Mesodermal cell (in vitro differentiated cells): Measurements from ENCODE around the gene EIF2D.

ENCODE experiments used
- H3K27ac ChIP-seq: 2 replicates; pipeline ENCODE4 v1.7.0; 2013; ENCODE audit warnings: mild to moderate bottlenecking, low read depth, low read length, moderate library complexity; ENCODE audit not compliant: severe bottlenecking
- H3K36me3 ChIP-seq: 2 replicates; pipeline ENCODE4 v1.7.1; 2013; ENCODE audit warnings: mild to moderate bottlenecking, low read length, moderate library complexity; ENCODE audit not compliant: control insufficient read depth, insufficient read depth
- H3K4me1 ChIP-seq: one replicate; pipeline ENCODE4 v1.7.1; 2013; ENCODE audit warnings: mild to moderate bottlenecking, low read length; ENCODE audit not compliant: insufficient read depth, control insufficient read depth, poor library complexity, severe bottlenecking
- H3K4me3 ChIP-seq: 2 replicates; pipeline ENCODE4 v1.7.0; 2013; ENCODE audit warnings: low read length, control low read depth, mild to moderate bottlenecking; ENCODE audit not compliant: insufficient read depth, poor library complexity, severe bottlenecking; ENCODE audit errors: extremely low read depth
- H3K9me3 ChIP-seq: 2 replicates; pipeline ENCODE4 v1.7.1; 2013; ENCODE audit warnings: mild to moderate bottlenecking, low read length, moderate library complexity; ENCODE audit not compliant: control insufficient read depth
- WGBS, 2 experiments: methylation state at CpG; one replicate each; pipeline ENCODE4 v1.1.5; 2013; ENCODE audit warnings: missing lambda C conversion rate in 2 of 2; ENCODE audit not compliant: insufficient coverage in 2 of 2; 5-methylcytosine and 5-hydroxymethylcytosine counted together

The EIF2D gene

GRCh38 chr1:206578978-206579374 lies 33.3 kb downstream of the EIF2D start:
- Histone ChIP-seq H3K9me3 (no peaks in the 10 kb centered on the region), H3K4me3 (no peak overlapping the region), H3K36me3 (no peaks in the 10 kb centered on the region), H3K27ac (no peak overlapping the region), H3K4me1 (peaks cover 3% of the 10 kb centered on the region)
- 88 to 100% methylated on average over 2 of the region's 4 CpGs for WGBS, 2 experiments

GRCh38 chr1:206578068-206578977 lies 33.9 kb downstream of the EIF2D start:
- Histone ChIP-seq H3K27ac (no peak overlapping the region), H3K9me3 (no peaks in the 10 kb centered on the region), H3K4me3 (no peak overlapping the region), H3K4me1 (peaks cover 3% of the 10 kb centered on the region), H3K36me3 (no peaks in the 10 kb centered on the region)
- WGBS, 2 experiments = 81 to 83% methylated on average over 6 to 8 of the region's 10 CpGs

DNA sequence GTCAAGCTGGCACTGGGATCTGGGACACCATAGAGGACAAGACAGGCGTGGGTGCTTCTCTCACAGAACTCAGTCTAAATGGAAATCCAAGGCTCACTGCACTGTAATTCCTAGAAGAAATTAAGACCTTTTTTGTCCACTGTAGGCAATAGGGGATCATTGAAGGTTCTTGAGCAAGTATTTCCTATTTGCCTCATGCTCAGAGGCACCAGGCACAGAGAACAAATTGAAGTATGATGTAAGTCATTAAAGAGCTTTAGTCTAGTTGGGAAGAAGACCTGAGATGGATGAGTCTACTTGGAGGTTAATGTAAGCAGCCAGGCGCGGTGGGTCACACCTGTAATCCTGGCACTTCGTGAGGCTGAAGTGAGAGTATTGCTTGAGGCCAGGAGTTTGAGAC lies 34.6 kb downstream of the EIF2D start:
- Histone ChIP-seq H3K9me3 (no peaks in the 10 kb centered on the region), H3K4me3 (no peak overlapping the region), H3K4me1 (peaks cover 3% of the 10 kb centered on the region), H3K27ac (no peak overlapping the region), H3K36me3 (no peaks in the 10 kb centered on the region)
- 67 to 100% methylated on average over 1 of the region's 4 CpGs for WGBS, 2 experiments

DNA sequence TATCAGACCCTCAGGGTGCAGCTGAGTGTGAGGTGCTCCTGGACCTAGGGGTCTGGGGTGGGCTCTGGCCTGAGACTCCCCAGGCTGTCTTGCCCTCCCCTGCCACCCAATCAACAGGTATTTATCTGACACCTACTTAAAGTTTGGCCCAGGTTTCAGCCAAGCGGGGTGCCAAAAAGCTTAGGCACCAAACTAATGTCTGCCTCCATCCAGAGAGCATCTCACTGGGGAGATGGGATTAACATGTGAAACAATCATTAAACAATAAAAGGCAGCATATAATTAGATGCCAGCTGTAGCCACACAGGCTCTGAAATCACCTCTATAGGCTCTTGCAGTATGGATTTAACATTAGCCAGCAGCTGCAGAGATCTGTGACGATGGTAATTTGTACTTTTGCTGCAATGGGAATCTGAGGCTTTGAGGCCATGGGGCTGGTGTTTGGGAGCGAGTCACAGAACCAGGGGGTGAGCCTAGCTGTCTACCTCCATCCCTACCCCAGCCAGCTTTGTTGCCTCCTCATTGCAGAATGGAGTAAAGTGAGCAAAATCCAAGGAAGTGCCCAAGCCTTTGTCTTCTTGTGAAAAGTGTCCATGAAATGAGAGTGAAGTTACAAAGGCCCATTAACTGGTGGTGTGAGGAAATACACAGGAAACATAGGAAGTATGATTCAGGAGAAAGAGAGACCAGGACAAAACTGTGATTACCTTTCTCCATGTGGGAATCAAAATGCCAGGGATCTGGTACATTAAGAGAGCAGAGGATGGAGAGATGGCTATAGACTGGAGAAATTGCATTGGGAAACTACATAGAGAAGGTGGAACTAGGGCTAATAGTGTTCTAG lies 36.1 kb downstream of the EIF2D start:
- Histone ChIP-seq H3K27ac (no peak overlapping the region), H3K4me3 (no peak overlapping the region), H3K4me1 (peaks cover 3% of the 10 kb centered on the region), H3K36me3 (no peaks in the 10 kb centered on the region), H3K9me3 (no peaks in the 10 kb centered on the region)
- WGBS, 2 experiments = 100% methylated on average over 1 of the region's 3 CpGs

DNA sequence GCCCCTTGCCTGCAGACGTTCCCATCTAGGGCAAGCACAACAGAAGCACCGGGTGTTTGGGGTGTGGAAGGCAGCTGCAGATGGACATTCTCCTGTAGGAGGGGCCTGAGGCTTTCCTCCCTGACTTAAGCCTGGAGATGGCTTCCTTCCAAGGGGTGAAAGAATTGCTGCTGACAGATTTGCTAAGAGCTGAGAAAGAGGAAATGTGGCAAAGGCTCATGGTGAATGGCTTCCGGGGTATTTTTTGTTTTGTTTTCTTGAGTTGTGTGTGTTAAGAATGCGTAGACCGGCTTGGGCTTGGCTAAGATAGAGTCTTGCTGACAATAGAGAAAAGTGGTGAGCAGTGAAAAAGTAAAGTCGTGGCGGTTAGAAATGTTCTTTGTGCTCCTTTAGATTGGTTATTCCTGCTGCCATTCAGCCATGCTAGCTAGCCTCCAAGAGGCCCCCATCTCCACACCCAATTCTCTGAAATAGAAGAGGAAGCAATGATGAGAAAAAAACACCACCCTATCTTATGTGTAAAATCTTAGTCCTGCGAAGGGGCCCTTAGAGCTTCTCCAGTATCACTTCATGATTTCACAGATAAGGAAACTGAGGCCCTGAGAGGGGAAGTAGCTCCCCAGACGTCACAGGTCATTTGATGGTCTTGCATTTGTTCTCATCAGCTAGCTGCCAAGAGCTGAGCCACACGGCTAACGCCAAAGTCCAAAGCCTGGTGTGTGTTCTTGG lies 36.9 kb downstream of the EIF2D start:
- peaks cover 3% of the 10 kb centered on the region for H3K4me1 ChIP-seq
- no peaks in the 10 kb centered on the region for H3K36me3 ChIP-seq
- 78 to 85% methylated on average over 6 to 7 of the region's 11 CpGs for WGBS, 2 experiments
- no peak overlapping the region for H3K27ac ChIP-seq
- no peak overlapping the region for H3K4me3 ChIP-seq
- no peaks in the 10 kb centered on the region for H3K9me3 ChIP-seq

DNA sequence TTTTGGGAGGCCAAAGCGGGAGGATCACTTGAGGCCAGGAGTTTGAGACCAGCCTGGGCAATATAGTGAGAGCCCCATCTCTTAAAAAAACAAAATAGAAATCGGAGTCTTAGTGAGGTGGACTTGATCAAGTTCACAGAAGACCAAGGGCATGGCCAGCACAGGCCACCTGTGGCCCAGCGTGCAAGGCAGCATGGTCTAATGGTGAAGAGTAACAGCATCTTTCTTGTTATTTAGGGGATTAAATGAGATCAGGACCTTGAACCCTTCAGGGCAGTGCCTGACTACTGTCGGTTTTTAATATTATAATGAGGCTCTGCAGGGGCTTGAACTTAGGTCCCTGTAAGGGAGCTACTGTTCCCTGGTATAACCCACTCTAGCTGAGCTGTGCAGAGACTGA lies 38.5 kb downstream of the EIF2D start:
- Histone ChIP-seq H3K27ac (no peak overlapping the region), H3K9me3 (no peaks in the 10 kb centered on the region), H3K36me3 (no peaks in the 10 kb centered on the region), H3K4me1 (peaks cover 3% of the 10 kb centered on the region), H3K4me3 (no peak overlapping the region)
- WGBS, 2 experiments = 89 to 91% methylated on average over 3 to 4 of the region's 4 CpGs

DNA sequence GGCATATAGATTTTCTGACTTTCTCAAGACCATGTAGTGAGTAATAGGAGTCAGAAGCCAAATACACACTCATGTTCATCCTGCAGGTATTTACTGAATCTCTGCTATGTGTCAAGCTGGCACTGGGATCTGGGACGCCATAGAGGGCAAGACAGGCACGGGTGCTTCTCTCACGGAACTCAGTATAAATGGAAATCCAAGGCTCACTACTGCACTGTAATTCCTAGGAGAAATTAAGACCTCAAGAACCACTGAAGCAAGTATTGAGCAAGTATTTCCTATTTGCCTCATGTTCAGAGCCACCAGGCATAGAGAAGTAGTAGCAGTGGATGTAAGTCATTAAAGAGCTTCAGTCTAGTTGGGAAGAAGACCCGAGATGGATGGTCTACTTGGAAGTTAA lies 38.9 kb downstream of the EIF2D start:
- no peaks in the 10 kb centered on the region for H3K36me3 ChIP-seq
- no peak overlapping the region for H3K4me3 ChIP-seq
- no peaks in the 10 kb centered on the region for H3K9me3 ChIP-seq
- 91 to 97% methylated on average over 4 of the region's 4 CpGs for WGBS, 2 experiments
- H3K4me1 ChIP-seq = peaks cover 3% of the 10 kb centered on the region
- no peak overlapping the region for H3K27ac ChIP-seq

- peaks cover 3% of the 10 kb centered on the region for H3K4me1 ChIP-seq
- H3K36me3 ChIP-seq = no peaks in the 10 kb centered on the region
- WGBS, 2 experiments = 88 to 96% methylated on average over 2 to 3 of the region's 4 CpGs
- H3K9me3 ChIP-seq = no peaks in the 10 kb centered on the region
- H3K27ac ChIP-seq = no peak overlapping the region
- H3K4me3 ChIP-seq = no peak overlapping the region
Observed at GRCh38 chr1:206572835-206573234, 39.4 kb downstream of the EIF2D start.

DNA sequence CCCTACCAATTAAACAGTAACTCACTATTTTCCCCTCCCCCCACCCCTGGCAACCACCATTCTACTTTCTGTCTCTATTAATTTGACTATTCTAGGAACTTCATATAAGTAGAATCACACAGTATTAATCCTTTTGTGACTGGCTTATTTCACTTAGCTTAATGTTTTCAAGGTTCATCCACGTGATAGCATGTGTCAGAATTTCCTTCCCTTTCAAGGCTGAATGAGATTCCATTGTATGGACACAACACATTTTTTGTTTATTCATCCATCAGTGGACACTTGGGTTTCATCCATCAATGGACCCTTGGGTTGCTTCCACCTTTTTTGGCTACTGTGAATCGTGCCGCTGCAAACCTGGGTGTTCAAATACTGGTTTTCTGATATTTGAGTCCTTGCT lies 41.7 kb downstream of the EIF2D start:
- H3K4me1 ChIP-seq = peaks cover under 1% of the 10 kb centered on the region
- H3K4me3 ChIP-seq = no peak overlapping the region
- 81 to 85% methylated on average over 2 to 3 of the region's 3 CpGs for WGBS, 2 experiments
- no peaks in the 10 kb centered on the region for H3K36me3 ChIP-seq
- no peak overlapping the region for H3K27ac ChIP-seq
- no peaks in the 10 kb centered on the region for H3K9me3 ChIP-seq

DNA sequence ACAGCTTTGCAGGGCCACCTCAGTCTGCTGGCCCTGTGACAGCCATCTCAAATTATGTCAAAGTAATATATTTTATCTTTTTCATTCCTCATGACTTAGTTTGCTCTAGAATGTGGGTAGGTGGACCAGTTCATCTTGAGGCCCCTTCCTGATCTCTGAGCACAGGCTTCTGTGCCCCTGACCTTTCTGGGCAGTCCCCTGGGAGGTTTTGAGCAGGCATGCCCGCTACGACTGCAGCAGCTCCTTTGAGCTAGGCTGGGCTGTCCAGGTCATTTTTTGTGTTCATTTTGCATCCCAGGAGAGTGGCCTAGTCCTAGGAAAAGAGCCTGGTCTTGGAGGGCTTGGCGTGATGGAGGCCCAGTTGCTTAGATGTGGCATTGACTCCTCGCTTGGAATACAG lies 42.7 kb downstream of the EIF2D start:
- no peaks in the 10 kb centered on the region for H3K9me3 ChIP-seq
- 85 to 100% methylated on average over 1 to 2 of the region's 4 CpGs for WGBS, 2 experiments
- H3K4me1 ChIP-seq = no peaks in the 10 kb centered on the region
- H3K27ac ChIP-seq = no peak overlapping the region
- no peak overlapping the region for H3K4me3 ChIP-seq
- no peaks in the 10 kb centered on the region for H3K36me3 ChIP-seq
